HEK293 (cell line): ENCODE measurements around the gene F2R.
A peak's percentile ranks its signal among the peaks of the same experiment; 100 is the strongest.

Experiments
- CTCF ChIA-PET: fragments of 350-600 bp; formaldehyde crosslinking; extraction: SDS; loops from one replicate; lab custom pipeline; 2021; ENCODE audit warnings: antibody characterized with exemption; lab: Yijun Ruan, JAX
- POLR2A ChIA-PET: fragments of 300-600 bp; formaldehyde crosslinking; extraction: SDS; loops from one replicate; lab custom pipeline; 2020; ENCODE audit warnings: antibody characterized with exemption, inconsistent platforms; lab: Yijun Ruan, JAX
- H3K27ac ChIP-seq: fragments of 200-500 bp; sonication (Bioruptor generic); 2 replicates; pipeline ENCODE4 v1.5.1; 2014; ENCODE audit warnings: low read depth, low read length, control low read depth, inconsistent platforms; ENCODE audit errors: extremely low read depth
- H3K36me3 ChIP-seq, 2 experiments: fragments of 200-500 bp in 1 of 2; sonication (Bioruptor generic) in 1 of 2; 1 replicate in 1 of 2; 2 replicates in 1 of 2; pipeline ENCODE4 v1.5.1; 2014 to 2017; ENCODE audit warnings: inconsistent platforms in 2 of 2, low read length in 2 of 2; ENCODE audit not compliant: control insufficient read depth in 2 of 2, insufficient read depth in 1 of 2
- H3K4me1 ChIP-seq: fragments of 200-500 bp; sonication (Bioruptor generic); 2 replicates; pipeline ENCODE4 v1.5.1; 2014; ENCODE audit warnings: mild to moderate bottlenecking, low read length, inconsistent platforms; ENCODE audit not compliant: control insufficient read depth, insufficient read depth
- H3K4me3 ChIP-seq: 2 replicates; pipeline ENCODE4 v1.5.1; 2011; ENCODE audit warnings: low read depth, mild to moderate bottlenecking, control low read depth, low read length, moderate library complexity
- H3K9me3 ChIP-seq: fragments of 200-500 bp; sonication (Bioruptor generic); 2 replicates; pipeline ENCODE4 v1.5.1; 2014; ENCODE audit warnings: low read depth, low read length, inconsistent platforms; ENCODE audit not compliant: control insufficient read depth, insufficient read depth
- GLIS1 ChIP-seq: fragments of 450-650 bp; formaldehyde crosslinking; IDR thresholded peaks from 2 replicates; pipeline ENCODE4 v1.5.1; 2016; ENCODE audit warnings: missing biosample characterization, missing genetic modification characterization
- KLF16 ChIP-seq: fragments of 450-650 bp; formaldehyde crosslinking; IDR thresholded peaks from 2 replicates; pipeline ENCODE4 v1.5.1; 2017; ENCODE audit warnings: missing biosample characterization, missing genetic modification characterization
- SP2 ChIP-seq: fragments of 450-650 bp; formaldehyde crosslinking; IDR thresholded peaks from 2 replicates; pipeline ENCODE4 v1.5.1; 2016; ENCODE audit warnings: missing biosample characterization, missing genetic modification characterization
- SP3 ChIP-seq: fragments of 450-650 bp; formaldehyde crosslinking; IDR thresholded peaks from 2 replicates; pipeline ENCODE4 v1.5.1; 2016; ENCODE audit warnings: missing biosample characterization, missing genetic modification characterization
- ZNF10 ChIP-seq: fragments of 450-650 bp; formaldehyde crosslinking; IDR thresholded peaks from 2 replicates; pipeline ENCODE4 v1.5.1; 2017; ENCODE audit warnings: missing biosample characterization, missing genetic modification characterization
- ZNF184 ChIP-seq: fragments of 450-650 bp; IDR thresholded peaks from 2 replicates; pipeline ENCODE4 v1.5.1; 2018; ENCODE audit warnings: missing biosample characterization, mild to moderate bottlenecking, missing genetic modification characterization
- ZNF549 ChIP-seq: fragments of 450-650 bp; IDR thresholded peaks from 2 replicates; pipeline ENCODE4 v1.5.1; 2018; ENCODE audit warnings: missing biosample characterization, missing genetic modification characterization, mild to moderate bottlenecking, inconsistent platforms, moderate library complexity
- ZNF596 ChIP-seq: fragments of 450-650 bp; IDR thresholded peaks from 2 replicates; pipeline ENCODE4 v1.5.0; 2018; ENCODE audit warnings: missing biosample characterization, mild to moderate bottlenecking, missing genetic modification characterization, moderate library complexity
- ZNF624 ChIP-seq: fragments of 450-650 bp; formaldehyde crosslinking; IDR thresholded peaks from 2 replicates; pipeline ENCODE4 v1.5.1; 2017; ENCODE audit warnings: missing biosample characterization, missing genetic modification characterization
- ZNF76 ChIP-seq: fragments of 450-650 bp; formaldehyde crosslinking; IDR thresholded peaks from 2 replicates; pipeline ENCODE4; 2016; ENCODE audit warnings: low read depth, missing biosample characterization, missing genetic modification characterization, borderline replicate concordance
- TF ChIP-seq, protein P1 (sequence below): fragments of 450-650 bp; formaldehyde crosslinking; IDR thresholded peaks from 2 replicates; pipeline ENCODE4 v1.5.1; 2016; ENCODE audit warnings: missing biosample characterization, missing genetic modification characterization, low read depth
- TF ChIP-seq, protein P2 (sequence below): fragments of 450-650 bp; formaldehyde crosslinking; IDR thresholded peaks from 2 replicates; pipeline ENCODE4 v1.5.1; 2017; ENCODE audit warnings: missing biosample characterization, missing genetic modification characterization

F2R gene

DNA sequence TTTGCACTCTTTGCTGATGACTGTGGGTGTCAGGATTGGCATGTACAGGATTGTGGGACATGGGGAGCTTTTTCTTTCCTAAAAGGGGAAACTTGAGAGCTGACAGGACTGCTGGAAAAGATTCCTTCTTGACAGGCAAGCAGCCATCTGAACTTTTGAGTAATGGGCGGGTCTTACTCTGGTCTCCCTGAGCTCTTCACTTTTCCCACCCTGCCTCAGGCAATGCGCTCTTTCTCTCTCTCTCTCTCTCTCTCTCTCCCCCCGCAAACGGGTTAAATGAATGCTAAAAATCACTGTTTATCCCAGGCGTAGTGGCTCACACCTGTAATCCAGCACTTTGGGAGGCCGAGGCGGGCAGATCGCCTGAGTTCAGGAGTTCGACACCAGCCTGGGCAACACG lies 65.8 kb downstream of the F2R start:
- Histone ChIP-seq H3K4me3 (no peak overlapping the region), H3K9me3 (no peaks in the 10 kb centered on the region), H3K4me1 (no peaks in the 10 kb centered on the region; the same call in 1 of the 2 replicates), H3K27ac (no peak overlapping the region), H3K36me3 (no peaks in the 10 kb centered on the region)
- TF ChIP-seq ZNF596 (tag by site-specific recombination) (peak; percentile 68), GLIS1 (tag by site-specific recombination) (no peak)
- ChIA-PET POLR2A (interaction anchor here (0.6 kb wide), 1 partner anchor 43 kb away, joined by 3 read pairs; no protein-coding TSS in a partner anchor), CTCF (interaction anchor here (0.6 to 1.8 kb wide), 4 partner anchors 32 to 180 kb away, joined by 3 to 5 read pairs (median 4); no protein-coding TSS in a partner anchor)

DNA sequence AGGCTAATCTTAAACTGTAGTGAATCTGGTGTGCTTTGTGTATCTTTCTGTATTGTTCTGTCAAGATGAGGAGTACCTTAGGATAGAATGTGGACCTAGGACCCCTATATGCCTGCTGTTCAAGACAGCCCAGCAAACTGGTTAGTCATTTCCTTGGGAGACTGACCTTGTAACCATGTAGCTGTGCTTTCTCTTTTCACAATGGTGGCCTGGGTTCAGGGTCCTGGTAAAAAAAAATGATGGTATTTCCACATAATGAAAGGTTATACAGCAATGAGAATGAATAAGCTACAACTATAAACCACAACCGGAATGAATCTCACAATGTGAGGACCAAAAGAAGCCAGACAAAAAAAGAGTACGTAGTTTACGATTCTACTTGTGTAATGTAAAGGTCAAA lies 66.5 kb downstream of the F2R start:
- Histone ChIP-seq H3K36me3 (no peaks in the 10 kb centered on the region), H3K4me1 (peaks cover 2% of the 10 kb centered on the region; the same call in 1 of the 2 replicates), H3K4me3 (no peak overlapping the region), H3K9me3 (no peaks in the 10 kb centered on the region), H3K27ac (no peak overlapping the region)
- POLR2A ChIA-PET: no interaction called here
- CTCF ChIA-PET: interaction anchor here (0.7 to 1.8 kb wide), 5 partner anchors 7 to 181 kb away, joined by 3 to 5 read pairs (median 4); no protein-coding TSS in a partner anchor
- TF ChIP-seq ZNF76 (no peak), SP3 (no peak), SP2 (no peak), ZNF549 (tag by site-specific recombination) (no peak), ZNF624 (tag by site-specific recombination) (no peak), ZNF10 (tag by site-specific recombination) (no peak), KLF16 (no peak), ZNF184 (tag by site-specific recombination) (no peak)
- TF ChIP-seq, protein P1, sequence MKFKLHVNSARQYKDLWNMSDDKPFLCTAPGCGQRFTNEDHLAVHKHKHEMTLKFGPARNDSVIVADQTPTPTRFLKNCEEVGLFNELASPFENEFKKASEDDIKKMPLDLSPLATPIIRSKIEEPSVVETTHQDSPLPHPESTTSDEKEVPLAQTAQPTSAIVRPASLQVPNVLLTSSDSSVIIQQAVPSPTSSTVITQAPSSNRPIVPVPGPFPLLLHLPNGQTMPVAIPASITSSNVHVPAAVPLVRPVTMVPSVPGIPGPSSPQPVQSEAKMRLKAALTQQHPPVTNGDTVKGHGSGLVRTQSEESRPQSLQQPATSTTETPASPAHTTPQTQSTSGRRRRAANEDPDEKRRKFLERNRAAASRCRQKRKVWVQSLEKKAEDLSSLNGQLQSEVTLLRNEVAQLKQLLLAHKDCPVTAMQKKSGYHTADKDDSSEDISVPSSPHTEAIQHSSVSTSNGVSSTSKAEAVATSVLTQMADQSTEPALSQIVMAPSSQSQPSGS (tag by site-specific recombination): no peak
- TF ChIP-seq, protein P2, sequence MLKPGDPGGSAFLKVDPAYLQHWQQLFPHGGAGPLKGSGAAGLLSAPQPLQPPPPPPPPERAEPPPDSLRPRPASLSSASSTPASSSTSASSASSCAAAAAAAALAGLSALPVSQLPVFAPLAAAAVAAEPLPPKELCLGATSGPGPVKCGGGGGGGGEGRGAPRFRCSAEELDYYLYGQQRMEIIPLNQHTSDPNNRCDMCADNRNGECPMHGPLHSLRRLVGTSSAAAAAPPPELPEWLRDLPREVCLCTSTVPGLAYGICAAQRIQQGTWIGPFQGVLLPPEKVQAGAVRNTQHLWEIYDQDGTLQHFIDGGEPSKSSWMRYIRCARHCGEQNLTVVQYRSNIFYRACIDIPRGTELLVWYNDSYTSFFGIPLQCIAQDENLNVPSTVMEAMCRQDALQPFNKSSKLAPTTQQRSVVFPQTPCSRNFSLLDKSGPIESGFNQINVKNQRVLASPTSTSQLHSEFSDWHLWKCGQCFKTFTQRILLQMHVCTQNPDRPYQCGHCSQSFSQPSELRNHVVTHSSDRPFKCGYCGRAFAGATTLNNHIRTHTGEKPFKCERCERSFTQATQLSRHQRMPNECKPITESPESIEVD (tag by site-specific recombination): no peak
- TF ChIP-seq, all 188 proteins: peak for 0
